Thyroid gland (tissue), 4 donors: ENCODE measurements around the gene ADGRF5.
"Not testable (repeated sequence)": the region's sequence is repeated elsewhere in the genome, so short reads cannot be mapped to it uniquely, and the experiment has no call there.

ENCODE experiments used
- POLR2A ChIP-seq, 2 donors: fragments of 450-650 bp; IDR thresholded peaks; one replicate each; pipeline ENCODE4 v1.6.1; 2017; ENCODE audit warnings: antibody characterized with exemption in 2 of 2, mild to moderate bottlenecking in 2 of 2, moderate library complexity in 1 of 2
- TF ChIP-seq, protein P1 (sequence below), 6 experiments: fragments of 200-600 bp in 3 of 6; fragments of 450-650 bp in 3 of 6; sonication (generic) in 3 of 6; IDR thresholded peaks; one replicate each; pipeline ENCODE4 v1.5.1; 2016 to 2019; ENCODE audit warnings: antibody characterized with exemption in 6 of 6, mild to moderate bottlenecking in 2 of 6, inconsistent platforms in 1 of 6, moderate library complexity in 1 of 6

DNA sequence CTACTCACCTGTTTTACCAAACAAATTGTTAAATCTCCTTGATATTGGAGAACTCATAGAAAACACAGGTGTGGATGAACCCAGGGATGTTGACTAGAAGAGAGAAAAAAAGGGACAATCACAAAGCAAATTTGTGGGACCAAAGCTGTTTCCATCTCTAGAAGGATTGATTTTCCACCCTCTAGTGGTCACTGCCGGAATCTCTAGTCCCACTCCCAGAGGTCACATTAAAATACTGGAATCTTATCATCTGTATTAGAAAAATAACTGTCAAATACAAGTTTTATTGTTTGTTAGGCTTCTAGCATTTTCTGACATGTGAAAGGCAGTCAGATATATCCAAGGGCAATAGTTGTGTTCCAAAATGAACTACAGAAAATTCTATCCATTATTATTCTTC lies 65.8 kb downstream of the ADGRF5 start:
- TF ChIP-seq, protein P1, sequence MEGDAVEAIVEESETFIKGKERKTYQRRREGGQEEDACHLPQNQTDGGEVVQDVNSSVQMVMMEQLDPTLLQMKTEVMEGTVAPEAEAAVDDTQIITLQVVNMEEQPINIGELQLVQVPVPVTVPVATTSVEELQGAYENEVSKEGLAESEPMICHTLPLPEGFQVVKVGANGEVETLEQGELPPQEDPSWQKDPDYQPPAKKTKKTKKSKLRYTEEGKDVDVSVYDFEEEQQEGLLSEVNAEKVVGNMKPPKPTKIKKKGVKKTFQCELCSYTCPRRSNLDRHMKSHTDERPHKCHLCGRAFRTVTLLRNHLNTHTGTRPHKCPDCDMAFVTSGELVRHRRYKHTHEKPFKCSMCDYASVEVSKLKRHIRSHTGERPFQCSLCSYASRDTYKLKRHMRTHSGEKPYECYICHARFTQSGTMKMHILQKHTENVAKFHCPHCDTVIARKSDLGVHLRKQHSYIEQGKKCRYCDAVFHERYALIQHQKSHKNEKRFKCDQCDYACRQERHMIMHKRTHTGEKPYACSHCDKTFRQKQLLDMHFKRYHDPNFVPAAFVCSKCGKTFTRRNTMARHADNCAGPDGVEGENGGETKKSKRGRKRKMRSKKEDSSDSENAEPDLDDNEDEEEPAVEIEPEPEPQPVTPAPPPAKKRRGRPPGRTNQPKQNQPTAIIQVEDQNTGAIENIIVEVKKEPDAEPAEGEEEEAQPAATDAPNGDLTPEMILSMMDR (IDR thresholded peaks at IDR 0.05), result peak in 5 of 6 experiments; percentile 26 to 71 (median 47)
- not testable (repeated sequence) for TF ChIP-seq POLR2A (IDR thresholded peaks at IDR 0.05)
